Naive thymus-derived CD4-positive, alpha-beta T cell (primary cell): ENCODE results near the gene C9orf50. TPM values are rescaled to one million over a fixed set of nuclear protein-coding genes. Genes with fewer than 3 reads are reported as not detected.
A peak's percentile ranks its signal among the peaks of the same experiment; 100 is the strongest.
"Not testable (repeated sequence)": the region's sequence is repeated elsewhere in the genome, so short reads cannot be mapped to it uniquely, and the experiment has no call there.

Source experiments
- ATAC-seq: fragments of 150-1000 bp; cut with Tn5 transposase; 2 replicates; pipeline ENCODE4 v1.10.0; 2021; ENCODE audit warnings: mild to moderate bottlenecking, moderate library complexity
- CTCF ChIA-PET: fragments of 350-600 bp; sonication (Branson Sonifier 250); formaldehyde crosslinking; loops from one replicate; lab custom pipeline; 2021; ENCODE audit warnings: antibody characterized with exemption; lab: Charles Lee
- POLR2A ChIA-PET: fragments of 350-600 bp; sonication (Branson Sonifier 250); formaldehyde crosslinking; loops from one replicate; lab custom pipeline; 2021; ENCODE audit warnings: antibody characterized with exemption, inconsistent platforms; lab: Charles Lee
- DNase-seq, 9 donors: peaks; one replicate each; pipeline versions ENCODE4 v3.0.0 to v3.0.0-alpha.2; 2020 to 2022; ENCODE audit warnings: mixed read lengths in 1 of 9
- H3K27ac ChIP-seq: one replicate; pipeline ENCODE4 v1.7.0; 2013; ENCODE audit warnings: mild to moderate bottlenecking, low read depth, low read length, moderate library complexity
- H3K27me3 ChIP-seq, 2 donors: one replicate each; pipeline ENCODE4 v1.7.0; 2013; ENCODE audit warnings: low read length in 2 of 2, mild to moderate bottlenecking in 2 of 2, moderate library complexity in 2 of 2; ENCODE audit not compliant: control insufficient read depth in 2 of 2, insufficient read depth in 2 of 2
- H3K36me3 ChIP-seq, 3 experiments: 1 replicate in 2 of 3; 2 replicates in 1 of 3; pipeline ENCODE4 v1.7.0; 2013; ENCODE audit warnings: low read length in 3 of 3, mild to moderate bottlenecking in 3 of 3, moderate library complexity in 1 of 3; ENCODE audit not compliant: insufficient read depth in 3 of 3, control insufficient read depth in 2 of 3
- H3K4me1 ChIP-seq, 2 donors: one replicate each; pipeline ENCODE4 v1.7.0; 2013; ENCODE audit warnings: low read length in 2 of 2, mild to moderate bottlenecking in 2 of 2, moderate library complexity in 1 of 2; ENCODE audit not compliant: control insufficient read depth in 2 of 2, insufficient read depth in 2 of 2
- H3K4me3 ChIP-seq: 2 replicates; pipeline ENCODE4 v1.7.0; 2013; ENCODE audit warnings: mild to moderate bottlenecking, low read length
- H3K9me3 ChIP-seq, 3 experiments: 1 replicate in 2 of 3; 2 replicates in 1 of 3; pipeline ENCODE4 v1.7.0; 2013; ENCODE audit warnings: low read length in 3 of 3; ENCODE audit not compliant: control insufficient read depth in 2 of 3
- H3K27ac Mint-ChIP-seq, 9 donors: one replicate each; pipeline ENCODE4 v1.8.0; 2020 to 2022; ENCODE audit warnings: mixed read lengths in 9 of 9, mild to moderate bottlenecking in 8 of 9, moderate library complexity in 5 of 9, inconsistent platforms in 2 of 9
- H3K27me3 Mint-ChIP-seq, 5 donors: one replicate each; pipeline ENCODE4 v1.8.0; 2021 to 2022; ENCODE audit warnings: mixed read lengths in 5 of 5, mild to moderate bottlenecking in 1 of 5
- H3K36me3 Mint-ChIP-seq, 5 donors: one replicate each; pipeline ENCODE4 v1.8.0; 2020 to 2022; ENCODE audit warnings: mixed read lengths in 5 of 5, mild to moderate bottlenecking in 3 of 5, inconsistent platforms in 1 of 5
- H3K4me1 Mint-ChIP-seq, 7 donors: one replicate each; pipeline ENCODE4 v1.8.0; 2020 to 2022; ENCODE audit warnings: mixed read lengths in 7 of 7, mild to moderate bottlenecking in 3 of 7, inconsistent platforms in 1 of 7
- H3K4me3 Mint-ChIP-seq, 10 donors: one replicate each; pipeline ENCODE4 v1.8.0; 2020 to 2022; ENCODE audit warnings: mild to moderate bottlenecking in 10 of 10, mixed read lengths in 10 of 10, moderate library complexity in 6 of 10, inconsistent platforms in 2 of 10
- H3K9me3 Mint-ChIP-seq, 11 donors: one replicate each; pipeline ENCODE4 v1.8.0; 2020 to 2022; ENCODE audit warnings: mixed read lengths in 11 of 11, mild to moderate bottlenecking in 4 of 11, inconsistent platforms in 1 of 11, moderate library complexity in 1 of 11
- intact Hi-C, 2 donors: fragments of 100-400 bp; cut with micrococcal nuclease; formaldehyde crosslinking; loops; one replicate each; pipeline ENCODE4 v1.15.1; 2023
- polyA plus RNA-seq, 2 donors: library from polyadenylated mRNA; unstranded; fragments of 300-500 nt; fragmentation: Illumina TruSeq; gene quantifications; one replicate each; pipeline ENCODE4 v1.2.3, GENCODE V29; 2021
- total RNA-seq, 6 experiments: library from RNA in 5 of 6; stranded (reverse) in 5 of 6; gene quantifications; 1 replicate in 5 of 6; 2 replicates in 1 of 6; pipeline ENCODE4 v1.2.3 and lab custom pipeline; 2021 to 2026

The C9orf50 gene
- total and polyA plus RNA-seq, 7 experiments from 2014 or later = not detected

DNA sequence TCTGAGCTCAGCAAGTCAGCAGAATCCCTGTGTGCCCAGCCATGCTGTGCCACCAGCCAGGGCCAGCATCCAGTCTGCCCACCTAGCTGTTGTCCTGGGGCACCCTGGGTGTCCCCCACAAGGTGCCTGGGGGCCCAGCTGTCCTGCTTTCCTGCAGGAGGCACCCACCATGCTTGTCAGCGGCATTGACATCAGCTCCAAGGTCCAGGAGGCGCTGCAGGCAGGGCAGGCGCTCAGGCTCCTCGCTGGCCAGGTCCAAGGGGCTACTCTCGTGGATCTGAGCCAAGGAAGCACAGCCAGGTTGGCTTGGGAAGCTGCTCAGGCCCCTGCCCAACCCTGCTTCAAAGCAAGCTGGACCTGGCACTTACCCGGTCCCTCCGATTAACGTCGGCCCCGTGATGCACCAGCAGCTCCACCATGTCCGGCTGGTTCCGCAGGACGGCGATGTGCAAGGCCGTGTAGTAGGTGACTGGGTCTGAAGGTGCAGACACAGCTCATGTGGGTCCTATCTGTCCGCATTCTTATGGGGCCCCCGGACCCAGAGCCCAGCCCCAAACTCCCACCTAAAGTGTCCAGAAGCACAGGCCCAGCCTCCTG is 18.2 kb upstream of the C9orf50 start:
- no peak for ATAC-seq
- Mint-ChIP-seq H3K27me3 (no peaks in the 10 kb centered on the region), H3K27ac (no peak overlapping the region), H3K4me3 (peak overlapping the region in 1 of 10 donors; percentile 4), H3K4me1 (peaks cover 19 to 31% (median 23%) of the 10 kb centered on the region in 7 donors), H3K9me3 (peaks cover 0 to 2% (median 0%) of the 10 kb centered on the region in 11 donors), H3K36me3 (peaks cover 0 to 12% (median 5%) of the 10 kb centered on the region in 5 donors)
- intact Hi-C loops = no loop called here
- POLR2A ChIA-PET = interaction anchor here (0.6 to 4.4 kb wide), 3 partner anchors 9 to 63 kb away, joined by 3 to 24 read pairs (median 3); partner anchors contain the start of gene NTMT1
- H3K9me3 ChIP-seq = no peaks in the 10 kb centered on the region
- H3K27me3 ChIP-seq = no peaks in the 10 kb centered on the region
- no peak for DNase-seq
- CTCF ChIA-PET = interaction anchor here (0.7 to 2.5 kb wide), 5 partner anchors 9 to 455 kb away, joined by 3 to 7 read pairs (median 3); partner anchors contain the start of gene NTMT1
- no peak overlapping the region for H3K4me3 ChIP-seq
- H3K4me1 ChIP-seq = peaks cover 16 to 18% of the 10 kb centered on the region in 2 donors
- no peak overlapping the region for H3K27ac ChIP-seq
- peaks cover 6 to 62% (median 13%) of the 10 kb centered on the region in 3 experiments for H3K36me3 ChIP-seq

DNA sequence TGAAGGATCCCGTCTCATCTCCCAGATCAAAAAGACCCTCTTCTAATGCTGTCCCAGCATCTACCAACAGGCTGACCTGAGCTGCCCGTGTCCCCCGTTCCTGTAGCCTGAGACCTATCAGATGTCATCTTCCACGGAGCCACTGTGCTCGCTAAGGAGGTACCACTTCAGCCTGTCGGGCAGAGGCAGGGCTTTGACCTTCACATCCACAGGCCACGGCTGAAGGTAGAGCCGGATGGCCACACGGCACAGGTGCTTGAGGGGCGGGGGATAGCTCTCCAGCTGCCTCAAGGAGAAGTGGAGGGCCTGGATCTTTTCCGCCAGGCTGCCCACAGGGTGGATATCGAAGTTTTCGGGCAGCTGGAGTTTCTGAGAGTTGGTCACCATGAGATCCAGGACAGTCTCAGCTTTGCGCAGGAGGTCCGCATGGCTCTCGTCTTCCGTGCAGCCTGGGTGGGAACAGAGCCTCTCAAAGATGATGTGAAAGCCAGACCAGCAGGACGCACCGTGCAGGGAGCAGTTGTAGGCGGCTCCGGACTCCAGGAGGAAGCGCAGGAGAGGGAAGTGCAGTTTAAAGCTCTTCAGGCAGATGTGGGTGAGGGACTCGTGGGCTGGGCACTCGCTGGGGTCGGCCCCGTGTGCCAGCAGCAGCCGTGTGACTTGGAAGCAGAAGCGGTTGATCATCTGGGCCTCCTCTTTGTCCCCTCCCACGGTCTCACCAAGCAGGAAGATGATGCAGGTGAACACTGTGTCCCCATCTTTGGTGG is 17.0 kb upstream of the C9orf50 start:
- intact Hi-C loops = no loop called here
- DNase-seq (no peak), ATAC-seq (no peak)
- peaks cover 19 to 31% (median 23%) of the 10 kb centered on the region in 7 donors for H3K4me1 Mint-ChIP-seq
- peak overlapping the region in 4 of 10 donors; percentile 38 to 86 (median 52) for H3K4me3 Mint-ChIP-seq
- peak overlapping the region in 7 of 9 donors; percentile 25 to 75 (median 63) for H3K27ac Mint-ChIP-seq
- no peak overlapping the region for H3K4me3 ChIP-seq
- H3K9me3 Mint-ChIP-seq = peaks cover 0 to 2% (median 0%) of the 10 kb centered on the region in 11 donors
- H3K27me3 ChIP-seq = no peaks in the 10 kb centered on the region
- H3K9me3 ChIP-seq = no peaks in the 10 kb centered on the region
- ChIA-PET CTCF (interaction anchor here (0.7 to 1.4 kb wide), 4 partner anchors 14 to 873 kb away, joined by 3 to 6 read pairs (median 3); no protein-coding TSS in a partner anchor), POLR2A (interaction anchor here (0.6 to 1.5 kb wide), 2 partner anchors 10 to 302 kb away, joined by 4 to 8 read pairs; no protein-coding TSS in a partner anchor)
- H3K27ac ChIP-seq = no peak overlapping the region
- H3K27me3 Mint-ChIP-seq = no peaks in the 10 kb centered on the region
- peaks cover 0 to 12% (median 5%) of the 10 kb centered on the region in 5 donors for H3K36me3 Mint-ChIP-seq
- H3K36me3 ChIP-seq = peaks cover 6 to 75% (median 13%) of the 10 kb centered on the region in 3 experiments
- peaks cover 16 to 18% of the 10 kb centered on the region in 2 donors for H3K4me1 ChIP-seq

DNA sequence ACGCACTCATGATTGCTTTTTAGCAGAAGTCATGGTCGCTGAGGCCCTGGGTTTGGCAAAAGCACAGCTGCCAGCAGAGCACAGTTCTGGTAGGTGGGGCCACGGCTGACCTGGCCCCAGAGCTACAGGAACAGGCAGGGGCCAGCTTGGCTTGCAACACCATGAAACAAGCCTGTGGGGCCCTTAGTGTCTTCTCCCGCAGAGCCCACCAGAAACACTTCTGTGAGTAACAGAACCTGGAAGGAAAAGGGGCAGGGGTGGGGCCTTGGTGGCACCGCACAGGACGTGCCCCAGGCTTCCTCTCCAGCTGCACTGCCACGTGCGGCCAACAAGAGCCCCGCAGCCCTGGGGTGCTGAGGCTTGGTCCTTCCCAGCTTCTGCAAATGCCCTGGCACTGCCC is 16.2 kb upstream of the C9orf50 start:
- H3K4me3 Mint-ChIP-seq = no peak overlapping the region
- no peak for ATAC-seq
- POLR2A ChIA-PET = interaction anchor here (0.6 to 1.5 kb wide), 3 partner anchors 9 to 495 kb away, joined by 3 to 8 read pairs (median 4); no protein-coding TSS in a partner anchor

DNA sequence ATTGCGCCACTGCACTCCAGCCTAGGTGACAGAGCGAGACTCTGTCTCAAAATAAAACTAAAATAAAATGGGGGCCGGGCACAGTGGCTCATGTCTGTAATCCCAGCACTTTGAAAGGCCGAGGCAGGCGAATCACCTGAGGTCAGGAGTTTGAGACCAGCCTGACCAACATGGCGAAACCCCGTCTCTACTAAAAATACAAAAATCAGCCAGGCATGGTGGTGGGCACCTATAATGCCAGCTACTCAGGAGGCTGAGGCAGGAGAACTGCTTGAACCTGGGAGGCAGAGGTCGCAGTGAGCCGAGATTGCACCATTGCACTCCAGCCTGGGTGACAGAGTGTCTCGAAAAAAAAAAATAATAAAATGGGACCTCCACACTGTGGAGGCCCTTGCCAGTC is 15.4 kb upstream of the C9orf50 start:
- ATAC-seq, H3K9me3 ChIP-seq, H3K27me3 ChIP-seq, H3K27ac Mint-ChIP-seq, H3K27me3 Mint-ChIP-seq, intact Hi-C loops, H3K27ac ChIP-seq, H3K4me3 ChIP-seq, H3K4me3 Mint-ChIP-seq, DNase-seq, H3K9me3 Mint-ChIP-seq: not testable (repeated sequence)
- peaks cover 24 to 35% (median 30%) of the 10 kb centered on the region in 7 donors for H3K4me1 Mint-ChIP-seq
- POLR2A ChIA-PET = interaction anchor here (0.7 to 1.5 kb wide), 3 partner anchors 9 to 1041 kb away, joined by 3 to 8 read pairs (median 4); no protein-coding TSS in a partner anchor
- CTCF ChIA-PET = interaction anchor here (1.4 kb wide), 1 partner anchor 12 kb away, joined by 6 read pairs; no protein-coding TSS in a partner anchor
- Histone ChIP-seq H3K36me3 (peaks cover 6 to 83% (median 18%) of the 10 kb centered on the region in 3 experiments), H3K4me1 (peaks cover 13 to 18% of the 10 kb centered on the region in 2 donors)
- peaks cover 0 to 13% (median 9%) of the 10 kb centered on the region in 5 donors for H3K36me3 Mint-ChIP-seq

More for the DNA sequence above, 16.2 kb upstream of the C9orf50 start:
- Histone ChIP-seq H3K27me3 (no peaks in the 10 kb centered on the region), H3K4me3 (no peak overlapping the region), H3K36me3 (peaks cover 6 to 81% (median 18%) of the 10 kb centered on the region in 3 experiments), H3K4me1 (peaks cover 16 to 18% of the 10 kb centered on the region in 2 donors), H3K9me3 (no peaks in the 10 kb centered on the region), H3K27ac (no peak overlapping the region)
- Mint-ChIP-seq H3K4me1 (peaks cover 19 to 31% (median 24%) of the 10 kb centered on the region in 7 donors), H3K27ac (peak overlapping the region in 1 of 9 donors; percentile 75), H3K36me3 (peaks cover 0 to 13% (median 9%) of the 10 kb centered on the region in 5 donors), H3K9me3 (peaks cover 0 to 2% (median 0%) of the 10 kb centered on the region in 11 donors), H3K27me3 (no peaks in the 10 kb centered on the region)
- DNase-seq = no peak
- intact Hi-C loops = no loop called here
- CTCF ChIA-PET = interaction anchor here (0.7 to 1.4 kb wide), 5 partner anchors 13 to 872 kb away, joined by 3 to 6 read pairs (median 3); no protein-coding TSS in a partner anchor

DNA sequence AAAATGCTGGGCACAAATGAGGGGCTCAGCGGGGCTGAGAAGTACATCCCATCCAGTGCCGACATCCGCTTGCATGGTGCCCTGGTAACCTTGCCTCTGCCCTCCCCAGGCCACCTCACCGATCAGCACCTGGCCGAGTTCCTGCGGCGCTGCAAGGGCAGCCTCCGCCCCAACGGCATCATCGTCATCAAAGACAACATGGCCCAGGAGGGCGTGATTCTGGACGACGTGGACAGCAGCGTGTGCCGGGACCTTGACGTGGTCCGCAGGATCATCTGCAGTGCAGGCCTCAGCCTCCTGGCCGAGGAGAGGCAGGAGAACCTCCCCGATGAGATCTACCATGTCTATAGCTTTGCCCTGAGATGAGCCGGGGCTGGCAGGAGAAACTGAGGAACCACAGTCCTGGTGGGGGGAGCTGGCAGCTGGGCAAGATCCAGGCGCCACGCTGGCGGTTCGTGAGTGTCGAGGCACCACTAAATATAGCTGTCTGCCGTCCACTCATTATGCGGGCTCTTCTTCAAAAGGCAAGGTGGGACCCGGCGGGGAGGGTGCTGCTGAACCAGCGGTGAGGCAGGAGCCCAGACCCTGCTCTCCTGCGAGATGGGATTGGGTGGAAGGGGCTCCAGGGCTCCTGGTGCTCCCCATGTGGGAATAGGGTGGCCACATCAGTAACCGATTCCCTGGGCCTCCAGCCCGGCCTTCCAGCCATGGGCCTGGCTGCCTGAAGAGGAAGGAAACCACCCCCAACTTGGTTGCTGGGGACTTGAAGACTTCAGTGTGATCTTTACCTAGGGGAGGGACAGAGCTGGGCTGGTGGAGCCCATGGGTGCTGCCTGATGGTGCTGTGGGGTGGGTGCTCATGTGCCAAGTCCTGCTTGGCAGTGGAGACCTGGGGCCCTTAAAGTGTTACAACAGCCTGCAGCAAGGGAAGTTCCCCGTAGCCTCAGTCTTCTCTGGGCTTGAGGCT is 14.5 kb upstream of the C9orf50 start:
- intact Hi-C loops = no loop called here
- H3K27ac Mint-ChIP-seq = peak overlapping the region in 2 of 9 donors; percentile 18 to 48
- H3K4me1 ChIP-seq = peaks cover 3 to 9% of the 10 kb centered on the region in 2 donors
- H3K36me3 Mint-ChIP-seq = peaks cover 0 to 13% (median 9%) of the 10 kb centered on the region in 5 donors
- H3K4me1 Mint-ChIP-seq = peaks cover 21 to 34% (median 31%) of the 10 kb centered on the region in 7 donors
- CTCF ChIA-PET = no interaction called here
- H3K27me3 ChIP-seq = no peaks in the 10 kb centered on the region
- POLR2A ChIA-PET = interaction anchor here (0.6 kb wide), 1 partner anchor 10 kb away, joined by 3 read pairs; no protein-coding TSS in a partner anchor
- H3K27ac ChIP-seq = no peak overlapping the region
- ATAC-seq (no peak), DNase-seq (no peak)
- H3K4me3 ChIP-seq = no peak overlapping the region
- no peaks in the 10 kb centered on the region for H3K27me3 Mint-ChIP-seq
- peak overlapping the region in 1 of 10 donors; percentile 25 for H3K4me3 Mint-ChIP-seq
- no peaks in the 10 kb centered on the region for H3K9me3 ChIP-seq
- peaks cover 0 to 2% (median 0%) of the 10 kb centered on the region in 11 donors for H3K9me3 Mint-ChIP-seq
- H3K36me3 ChIP-seq = peaks cover 6 to 90% (median 18%) of the 10 kb centered on the region in 3 experiments
